ENCODE data around the gene TMEM178B. TPM values are rescaled to one million over a fixed set of nuclear protein-coding genes. Genes with fewer than 3 reads are reported as not detected.

Gene TMEM178B
- total RNA-seq, 4 donors from 2014 or later: 0.15 to 1.2 (median 0.58) TPM

DNA sequence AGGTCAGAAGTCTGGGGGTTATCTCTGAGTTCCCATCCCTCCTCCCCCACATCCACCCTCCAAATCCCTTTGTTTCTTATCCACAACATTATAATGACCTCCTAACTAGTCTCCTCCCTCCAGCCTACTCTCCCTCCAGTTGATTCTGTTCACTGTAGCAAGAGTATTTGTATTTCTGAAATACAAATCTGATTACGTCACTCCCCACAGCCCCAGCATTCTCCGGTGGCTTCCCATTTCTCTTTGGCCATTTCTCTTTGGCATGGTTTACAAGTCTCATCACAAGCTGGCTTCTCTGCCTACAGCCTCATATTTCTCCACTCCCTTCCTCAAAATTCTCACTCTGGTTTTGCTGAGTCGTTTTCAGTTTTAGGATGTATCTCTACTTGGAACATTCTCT, 34.5 kb upstream of the TMEM178B start:
- H3K4me3 ChIP-seq (ENCODE audit: low read depth, poor library complexity, severe bottlenecking): no peak overlapping the region
- 74 to 78% methylated on average over 3 of the region's 3 CpGs for WGBS, 2 donors
- no peak for DNase-seq (ENCODE audit: low spot score in 2 of 2)
- TF ChIP-seq, protein P1, sequence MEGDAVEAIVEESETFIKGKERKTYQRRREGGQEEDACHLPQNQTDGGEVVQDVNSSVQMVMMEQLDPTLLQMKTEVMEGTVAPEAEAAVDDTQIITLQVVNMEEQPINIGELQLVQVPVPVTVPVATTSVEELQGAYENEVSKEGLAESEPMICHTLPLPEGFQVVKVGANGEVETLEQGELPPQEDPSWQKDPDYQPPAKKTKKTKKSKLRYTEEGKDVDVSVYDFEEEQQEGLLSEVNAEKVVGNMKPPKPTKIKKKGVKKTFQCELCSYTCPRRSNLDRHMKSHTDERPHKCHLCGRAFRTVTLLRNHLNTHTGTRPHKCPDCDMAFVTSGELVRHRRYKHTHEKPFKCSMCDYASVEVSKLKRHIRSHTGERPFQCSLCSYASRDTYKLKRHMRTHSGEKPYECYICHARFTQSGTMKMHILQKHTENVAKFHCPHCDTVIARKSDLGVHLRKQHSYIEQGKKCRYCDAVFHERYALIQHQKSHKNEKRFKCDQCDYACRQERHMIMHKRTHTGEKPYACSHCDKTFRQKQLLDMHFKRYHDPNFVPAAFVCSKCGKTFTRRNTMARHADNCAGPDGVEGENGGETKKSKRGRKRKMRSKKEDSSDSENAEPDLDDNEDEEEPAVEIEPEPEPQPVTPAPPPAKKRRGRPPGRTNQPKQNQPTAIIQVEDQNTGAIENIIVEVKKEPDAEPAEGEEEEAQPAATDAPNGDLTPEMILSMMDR (IDR thresholded peaks at IDR 0.05): no peak
- TF ChIP-seq POLR2A (IDR thresholded peaks at IDR 0.05): no peak
- intact Hi-C loops (cut with DNase I; ENCODE audit: low total_unique reads): no loop called here

DNA sequence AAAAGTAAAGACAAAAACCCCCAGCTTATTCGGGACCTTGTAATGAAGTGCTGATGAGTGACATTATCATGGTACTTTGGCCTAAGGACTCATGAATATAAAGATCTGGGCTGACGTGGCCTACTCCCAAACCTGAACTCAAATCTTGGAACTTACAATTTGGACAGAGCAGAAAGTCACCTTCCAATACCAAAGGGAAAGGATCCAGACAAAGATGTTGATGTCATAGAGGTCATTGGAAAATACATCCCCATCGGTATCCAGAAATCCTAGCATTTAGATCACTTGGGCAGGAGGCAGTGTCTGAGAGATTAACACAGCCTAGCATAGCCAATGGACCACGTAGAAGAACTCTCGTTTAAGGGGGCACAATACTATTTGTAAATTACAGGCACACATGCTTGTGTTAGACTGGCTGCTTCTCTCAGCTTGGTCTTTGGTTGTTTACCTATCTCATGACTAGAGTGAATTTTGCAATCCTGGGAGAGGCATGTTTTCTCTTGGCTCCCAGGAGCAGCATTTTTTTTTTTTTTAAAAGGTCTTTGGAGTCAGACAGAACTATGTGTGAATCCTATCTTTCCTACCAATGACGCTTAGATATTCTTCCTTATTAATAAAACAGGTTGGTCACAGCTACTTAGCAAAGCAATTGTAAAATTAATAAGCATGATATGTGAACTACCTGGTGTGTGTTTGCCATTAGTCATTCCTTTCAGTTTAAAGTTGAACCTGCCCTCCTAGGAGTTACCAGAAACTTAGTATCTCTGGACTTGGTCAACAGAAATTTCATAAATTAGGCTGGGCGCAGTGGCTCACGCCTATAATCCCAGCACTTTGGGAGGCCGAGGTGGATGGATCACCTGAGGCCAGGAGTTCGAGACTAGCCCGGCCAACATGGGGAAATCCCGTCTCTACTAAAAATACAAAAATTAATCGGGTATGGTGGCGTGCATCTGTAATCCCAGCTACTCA, 31.4 kb upstream of the TMEM178B start:
- 86 to 88% methylated on average over 14 of the region's 14 CpGs for WGBS, 2 donors

DNA sequence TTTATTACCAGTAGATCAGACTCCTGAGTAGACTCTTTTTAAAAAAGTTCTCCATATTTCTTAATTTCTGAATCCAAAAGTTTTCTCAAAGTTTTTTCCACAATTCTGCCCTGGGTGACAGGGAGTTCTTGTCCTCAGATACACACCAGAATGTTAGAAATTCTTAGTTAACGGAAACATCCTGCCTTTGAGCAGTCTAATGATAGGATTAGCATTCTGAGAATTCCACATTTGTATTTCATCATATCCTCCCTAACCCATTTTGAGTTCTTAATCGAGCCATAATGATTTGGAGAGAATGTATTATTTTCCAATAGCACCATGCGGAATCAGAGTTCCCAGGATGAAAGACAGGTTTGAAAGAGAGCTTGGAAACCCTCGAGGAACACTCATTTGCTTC, 30.2 kb upstream of the TMEM178B start:
- WGBS, 2 donors: 68 to 73% methylated on average over 4 of the region's 4 CpGs
- no peak for DNase-seq (ENCODE audit: low spot score in 2 of 2)
- no peak for TF ChIP-seq POLR2A (IDR thresholded peaks at IDR 0.05)
- TF ChIP-seq, protein P1 (IDR thresholded peaks at IDR 0.05): no peak
- intact Hi-C loops (cut with DNase I; ENCODE audit: low total_unique reads): no loop called here
- no peak overlapping the region for H3K4me3 ChIP-seq (ENCODE audit: low read depth, poor library complexity, severe bottlenecking)

More for the DNA sequence above, 31.4 kb upstream of the TMEM178B start:
- TF ChIP-seq, protein P1 (IDR thresholded peaks at IDR 0.05): no peak
- no peak for TF ChIP-seq POLR2A (IDR thresholded peaks at IDR 0.05)
- DNase-seq (ENCODE audit: low spot score in 2 of 2): no peak
- H3K4me3 ChIP-seq (ENCODE audit: low read depth, poor library complexity, severe bottlenecking): no peak overlapping the region
- intact Hi-C loops (cut with DNase I; ENCODE audit: low total_unique reads): no loop called here

DNA sequence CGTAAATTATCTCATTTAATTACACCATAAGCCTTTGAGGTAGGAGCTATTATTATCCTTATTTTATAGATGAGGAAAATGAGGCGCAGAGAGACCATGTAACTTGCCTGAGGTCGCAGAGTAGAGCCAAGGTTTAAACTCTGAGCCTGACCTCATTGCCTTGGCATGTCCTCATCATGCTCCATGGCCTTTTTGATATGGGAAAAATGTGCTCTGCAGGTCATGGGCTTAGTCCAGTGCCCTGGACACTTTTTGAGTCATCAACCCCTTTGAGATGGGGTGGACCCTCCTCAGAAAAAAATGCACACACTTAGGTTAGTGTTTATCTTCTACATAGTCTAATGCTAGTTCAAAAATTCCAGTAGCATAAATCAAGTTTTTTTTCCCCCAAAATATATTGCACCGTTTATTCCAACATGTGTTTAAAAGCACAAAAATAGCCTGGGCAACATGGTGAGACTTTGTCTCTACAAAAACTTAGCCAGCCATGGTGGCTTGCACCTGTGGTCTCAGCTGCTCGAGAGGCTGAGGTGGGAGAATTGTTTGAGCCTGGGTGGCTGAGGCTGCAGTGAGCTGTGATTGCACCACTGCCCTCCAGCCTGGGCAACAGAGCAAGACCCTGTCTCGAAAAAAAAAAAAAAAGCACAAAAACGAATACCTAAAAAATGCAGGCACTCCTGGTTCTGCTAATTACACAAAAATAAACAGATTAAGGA, 28.6 kb upstream of the TMEM178B start:
- TF ChIP-seq POLR2A (IDR thresholded peaks at IDR 0.05): no peak
- TF ChIP-seq, protein P1 (IDR thresholded peaks at IDR 0.05): no peak
- DNase-seq (ENCODE audit: low spot score in 2 of 2): no peak
- WGBS, 2 donors: 38 to 48% methylated on average over 7 of the region's 7 CpGs
- H3K4me3 ChIP-seq (ENCODE audit: low read depth, poor library complexity, severe bottlenecking): no peak overlapping the region
- intact Hi-C loops (cut with DNase I; ENCODE audit: low total_unique reads): no loop called here

DNA sequence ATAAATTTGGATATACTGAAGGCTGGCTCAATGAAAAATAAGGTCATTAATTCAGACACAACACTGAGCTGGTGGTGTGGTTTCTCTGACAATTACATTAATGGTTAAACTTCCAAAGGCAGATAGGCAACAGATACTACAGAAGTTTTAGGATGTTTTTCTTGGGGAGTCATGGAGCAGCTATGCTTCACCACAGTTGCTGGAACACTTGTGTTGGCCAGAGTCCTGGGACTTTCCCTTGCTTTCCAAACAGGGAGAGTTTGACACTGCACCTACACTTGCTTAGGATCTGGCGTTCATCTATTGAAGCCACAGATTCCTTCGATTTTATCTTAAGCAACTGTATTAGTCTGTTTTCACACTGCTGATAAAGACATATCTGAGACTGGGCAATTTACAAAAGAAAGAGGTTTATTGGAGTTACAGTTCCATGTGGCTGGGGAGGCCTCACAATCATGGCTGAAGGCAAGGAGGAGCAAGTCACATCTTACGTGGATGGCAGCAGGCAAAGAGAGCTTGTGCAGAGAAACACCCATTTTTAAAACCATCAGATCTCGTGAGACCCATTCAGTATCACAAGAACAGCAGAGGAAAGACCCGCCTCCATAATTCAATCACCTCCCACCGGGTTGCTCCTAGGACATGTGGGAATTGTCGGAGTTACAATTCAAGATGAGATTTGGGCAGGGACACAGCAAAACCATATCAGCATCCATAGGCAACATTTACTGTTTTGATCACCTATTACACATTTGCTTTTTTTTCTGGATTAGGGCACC, 27.8 kb upstream of the TMEM178B start:
- DNase-seq (ENCODE audit: low spot score in 2 of 2): no peak
- intact Hi-C loops (cut with DNase I; ENCODE audit: low total_unique reads): no loop called here
- 80 to 82% methylated on average over 7 of the region's 7 CpGs for WGBS, 2 donors
- TF ChIP-seq, protein P1 (IDR thresholded peaks at IDR 0.05): no peak
- H3K4me3 ChIP-seq (ENCODE audit: low read depth, poor library complexity, severe bottlenecking): no peak overlapping the region

All from lower leg skin (tissue), 4 donors.